GM23338 (cell line): Measurements from ENCODE around the gene EPM2AIP1. TPM values are rescaled to one million over a fixed set of nuclear protein-coding genes. Genes with fewer than 3 reads are reported as not detected.

Source experiments
- ATAC-seq: fragments of 200-7000 bp; cut with Tn5 transposase; 3 replicates; pipeline ENCODE4 v1.9.1; 2020
- DNase-seq: peaks from one replicate; pipeline ENCODE4 v3.0.0-alpha.2; 2015; ENCODE audit warnings: low spot score
- H2AFZ ChIP-seq: fragments of 200-600 bp; sonication (generic); 2 replicates; pipeline ENCODE4 v1.8.0; 2016; ENCODE audit warnings: antibody characterized with exemption, mild to moderate bottlenecking, moderate library complexity
- H3F3A ChIP-seq: fragments of 200-600 bp; sonication (generic); replicated peaks from 2 replicates; pipeline ENCODE4 v1.8.0; 2017; ENCODE audit warnings: antibody characterized with exemption, mixed run types, low read depth
- H3K27ac ChIP-seq: fragments of 200-600 bp; sonication (generic); 2 replicates; pipeline ENCODE4 v1.6.1; 2016; ENCODE audit warnings: low read depth
- H3K27me3 ChIP-seq: fragments of 200-600 bp; sonication (generic); 2 replicates; pipeline ENCODE4 v1.8.0; 2016; ENCODE audit warnings: mild to moderate bottlenecking, mixed run types, moderate library complexity; ENCODE audit not compliant: insufficient read depth
- H3K36me3 ChIP-seq: fragments of 200-600 bp; sonication (generic); 2 replicates; pipeline ENCODE4 v1.8.0; 2016; ENCODE audit warnings: mild to moderate bottlenecking; ENCODE audit not compliant: insufficient read depth
- H3K4me1 ChIP-seq: fragments of 200-600 bp; sonication (generic); 2 replicates; pipeline ENCODE4 v1.8.0; 2016; ENCODE audit warnings: mild to moderate bottlenecking, moderate library complexity; ENCODE audit not compliant: insufficient read depth
- H3K4me2 ChIP-seq: fragments of 200-600 bp; sonication (generic); 2 replicates; pipeline ENCODE4 v1.7.1; 2017; ENCODE audit warnings: mixed run types
- H3K4me3 ChIP-seq: fragments of 200-600 bp; sonication (generic); 2 replicates; pipeline ENCODE4 v1.6.1; 2016; ENCODE audit warnings: mixed run types
- H3K79me2 ChIP-seq: fragments of 200-600 bp; sonication (generic); replicated peaks from 2 replicates; pipeline ENCODE4 v1.8.0; 2017; ENCODE audit warnings: mild to moderate bottlenecking; ENCODE audit not compliant: insufficient read depth
- H3K9me2 ChIP-seq: fragments of 200-600 bp; sonication (generic); 2 replicates; pipeline ENCODE4 v1.8.0; 2017; ENCODE audit not compliant: insufficient read depth
- H4K20me1 ChIP-seq: fragments of 200-600 bp; sonication (generic); replicated peaks from 2 replicates; pipeline ENCODE4 v1.8.0; 2017; ENCODE audit warnings: mild to moderate bottlenecking; ENCODE audit not compliant: insufficient read depth
- H3K27ac Mint-ChIP-seq: 2 replicates; pipeline ENCODE4 v1.8.0; 2020; ENCODE audit warnings: inconsistent platforms, mild to moderate bottlenecking, moderate library complexity, mixed read lengths
- H3K27me3 Mint-ChIP-seq: 3 replicates; pipeline ENCODE4 v1.8.0; 2022; ENCODE audit warnings: low read depth, mild to moderate bottlenecking, moderate library complexity, mixed read lengths, inconsistent platforms; ENCODE audit not compliant: insufficient read depth, poor library complexity
- H3K36me3 Mint-ChIP-seq: 3 replicates; pipeline ENCODE4 v1.8.0; 2021; ENCODE audit warnings: low read depth, mild to moderate bottlenecking, inconsistent platforms, moderate library complexity, mixed read lengths
- H3K4me1 Mint-ChIP-seq: 3 replicates; pipeline ENCODE4 v1.8.0; 2020; ENCODE audit warnings: mild to moderate bottlenecking, inconsistent platforms, mixed read lengths
- H3K4me3 Mint-ChIP-seq: 3 replicates; pipeline ENCODE4 v1.8.0; 2021; ENCODE audit warnings: moderate library complexity, mild to moderate bottlenecking, inconsistent platforms, mixed read lengths
- H3K9me3 Mint-ChIP-seq: 3 replicates; pipeline ENCODE4 v1.8.0; 2020; ENCODE audit warnings: moderate library complexity, mild to moderate bottlenecking, inconsistent platforms, mixed read lengths
- CREB1 ChIP-seq: fragments of 250-450 bp; sonication (Bioruptor Pico); IDR thresholded peaks from 2 replicates; pipeline ENCODE4 v1.5.0; 2020; ENCODE audit warnings: low read depth, mild to moderate bottlenecking, moderate library complexity
- EZH2 ChIP-seq: fragments of 200-600 bp; sonication (generic); IDR thresholded peaks from one replicate; pipeline ENCODE4 v1.8.0; 2017; ENCODE audit warnings: antibody characterized with exemption, mild to moderate bottlenecking, low read depth; ENCODE audit not compliant: unreplicated experiment
- EZH2phosphoT487 ChIP-seq: fragments of 200-600 bp; sonication (generic); IDR thresholded peaks from one replicate; pipeline ENCODE4 v1.8.1; 2018; ENCODE audit warnings: antibody characterized with exemption; ENCODE audit not compliant: unreplicated experiment
- NANOG ChIP-seq: IDR thresholded peaks from 2 replicates; pipeline ENCODE4 v1.6.1; 2016; ENCODE audit warnings: antibody characterized with exemption, borderline replicate concordance
- POLR2AphosphoS5 ChIP-seq: IDR thresholded peaks from 2 replicates; pipeline ENCODE4 v1.6.1; 2016; ENCODE audit warnings: antibody characterized with exemption, low read depth
- REST ChIP-seq: IDR thresholded peaks from one replicate; pipeline ENCODE4 v1.6.1; 2018; ENCODE audit warnings: antibody characterized with exemption; ENCODE audit not compliant: unreplicated experiment
- STAT1 ChIP-seq: IDR thresholded peaks from one replicate; pipeline ENCODE4 v1.6.1; 2016; ENCODE audit warnings: antibody characterized with exemption; ENCODE audit not compliant: unreplicated experiment
- ZNF114 ChIP-seq: fragments of 250-450 bp; sonication (Bioruptor Pico); IDR thresholded peaks from 2 replicates; pipeline ENCODE4 v1.5.0; 2020; ENCODE audit warnings: mild to moderate bottlenecking, moderate library complexity
- ZNF331 ChIP-seq: fragments of 250-450 bp; sonication (Bioruptor Pico); IDR thresholded peaks from 2 replicates; pipeline ENCODE4 v1.5.0; 2020; ENCODE audit warnings: low read depth, mild to moderate bottlenecking, moderate library complexity
- ZNF462 ChIP-seq: fragments of 250-450 bp; sonication (Bioruptor Pico); IDR thresholded peaks from 2 replicates; pipeline ENCODE4 v1.5.0; 2020; ENCODE audit warnings: mild to moderate bottlenecking, moderate library complexity
- polyA plus RNA-seq: library from polyadenylated mRNA; unstranded; fragments of >200 nt; fragmentation: Nextera tagmentation; extraction: Ambion mirVana; gene quantifications from 2 replicates; pipeline ENCODE4 v1.2.1, GENCODE V29; 2016
- total RNA-seq: library from RNA; depleted of rRNA; stranded (reverse); fragments of >200 nt; shearing (Covaris generic); gene quantifications from 2 replicates; pipeline ENCODE4 v1.2.3, GENCODE V29; 2014
- TF ChIP-seq, protein P1 (sequence below): IDR thresholded peaks from 2 replicates; pipeline ENCODE4 v1.6.1; 2016; ENCODE audit warnings: antibody characterized with exemption
- TF ChIP-seq, protein P2 (sequence below), 2 experiments: fragments of 200-600 bp in 1 of 2; sonication (generic) in 1 of 2; conservative IDR thresholded peaks; 2 replicates each; pipeline versions ENCODE4 v1.5.1 to v1.6.1; 2016 to 2017; ENCODE audit warnings: antibody characterized with exemption in 2 of 2, low read depth in 2 of 2, mild to moderate bottlenecking in 2 of 2, moderate library complexity in 1 of 2

The EPM2AIP1 gene
- total and polyA plus RNA-seq, 2 experiments from 2014 or later: 7.2 to 10.6 TPM

DNA sequence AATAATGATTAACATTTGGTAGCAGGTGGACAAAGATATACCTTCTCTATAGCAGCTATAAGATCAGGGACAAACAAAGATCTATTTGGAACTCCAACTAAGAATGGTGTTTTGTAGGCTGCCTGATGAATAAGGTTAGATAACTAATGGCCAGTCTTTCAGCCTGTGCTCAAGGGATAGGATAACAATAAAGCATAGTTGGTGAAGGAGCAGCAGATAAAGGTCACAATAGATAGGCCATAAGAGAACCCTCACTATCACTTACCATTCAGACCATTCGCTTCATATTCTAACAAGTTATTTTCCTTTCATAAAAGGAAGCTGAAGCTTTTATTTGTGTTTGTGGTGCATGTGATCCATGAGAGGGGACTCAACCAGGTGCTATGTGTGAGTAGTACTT is 19.8 kb downstream of the EPM2AIP1 start (continued):
- TF ChIP-seq REST (no peak), ZNF114 (no peak), ZNF331 (CRISPR knock-in tag) (no peak), EZH2 (no peak), CREB1 (no peak)
- TF ChIP-seq, protein P1, sequence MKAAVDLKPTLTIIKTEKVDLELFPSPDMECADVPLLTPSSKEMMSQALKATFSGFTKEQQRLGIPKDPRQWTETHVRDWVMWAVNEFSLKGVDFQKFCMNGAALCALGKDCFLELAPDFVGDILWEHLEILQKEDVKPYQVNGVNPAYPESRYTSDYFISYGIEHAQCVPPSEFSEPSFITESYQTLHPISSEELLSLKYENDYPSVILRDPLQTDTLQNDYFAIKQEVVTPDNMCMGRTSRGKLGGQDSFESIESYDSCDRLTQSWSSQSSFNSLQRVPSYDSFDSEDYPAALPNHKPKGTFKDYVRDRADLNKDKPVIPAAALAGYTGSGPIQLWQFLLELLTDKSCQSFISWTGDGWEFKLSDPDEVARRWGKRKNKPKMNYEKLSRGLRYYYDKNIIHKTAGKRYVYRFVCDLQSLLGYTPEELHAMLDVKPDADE: no peak

- H3K27ac Mint-ChIP-seq: no peak overlapping the region
- TF ChIP-seq ZNF114 (no peak), STAT1 (no peak), EZH2phosphoT487 (no peak), NANOG (no peak), EZH2 (no peak), ZNF462 (CRISPR knock-in tag) (no peak), POLR2AphosphoS5 (no peak), ZNF331 (CRISPR knock-in tag) (no peak), CREB1 (no peak)
- TF ChIP-seq, protein P1: no peak
- TF ChIP-seq, protein P2, sequence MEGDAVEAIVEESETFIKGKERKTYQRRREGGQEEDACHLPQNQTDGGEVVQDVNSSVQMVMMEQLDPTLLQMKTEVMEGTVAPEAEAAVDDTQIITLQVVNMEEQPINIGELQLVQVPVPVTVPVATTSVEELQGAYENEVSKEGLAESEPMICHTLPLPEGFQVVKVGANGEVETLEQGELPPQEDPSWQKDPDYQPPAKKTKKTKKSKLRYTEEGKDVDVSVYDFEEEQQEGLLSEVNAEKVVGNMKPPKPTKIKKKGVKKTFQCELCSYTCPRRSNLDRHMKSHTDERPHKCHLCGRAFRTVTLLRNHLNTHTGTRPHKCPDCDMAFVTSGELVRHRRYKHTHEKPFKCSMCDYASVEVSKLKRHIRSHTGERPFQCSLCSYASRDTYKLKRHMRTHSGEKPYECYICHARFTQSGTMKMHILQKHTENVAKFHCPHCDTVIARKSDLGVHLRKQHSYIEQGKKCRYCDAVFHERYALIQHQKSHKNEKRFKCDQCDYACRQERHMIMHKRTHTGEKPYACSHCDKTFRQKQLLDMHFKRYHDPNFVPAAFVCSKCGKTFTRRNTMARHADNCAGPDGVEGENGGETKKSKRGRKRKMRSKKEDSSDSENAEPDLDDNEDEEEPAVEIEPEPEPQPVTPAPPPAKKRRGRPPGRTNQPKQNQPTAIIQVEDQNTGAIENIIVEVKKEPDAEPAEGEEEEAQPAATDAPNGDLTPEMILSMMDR (conservative IDR thresholded peaks at IDR 0.05; ENCODE audit: low read depth in 2 of 2): no peak
Observed at GRCh38 chr3:36972163-36972562, 20.8 kb downstream of the EPM2AIP1 start.

More at GRCh38 chr3:36972163-36972562, 20.8 kb downstream of the EPM2AIP1 start:
- ATAC-seq (no peak), DNase-seq (no peak)
- Histone ChIP-seq H3F3A (no peaks in the 10 kb centered on the region), H4K20me1 (no peaks in the 10 kb centered on the region), H3K9me2 (no peaks in the 10 kb centered on the region), H3K4me1 (peaks cover 7% of the 10 kb centered on the region), H3K36me3 (no peaks in the 10 kb centered on the region), H3K27ac (no peak overlapping the region), H3K4me2 (no peak overlapping the region), H2AFZ (no peak overlapping the region), H3K4me3 (no peak overlapping the region), H3K79me2 (no peaks in the 10 kb centered on the region), H3K27me3 (no peaks in the 10 kb centered on the region)
- Mint-ChIP-seq H3K4me1 (peaks cover 17% of the 10 kb centered on the region), H3K9me3 (no peaks in the 10 kb centered on the region; the same call in 1 of the 3 replicates), H3K4me3 (no peak overlapping the region), H3K27me3 (peaks cover 8% of the 10 kb centered on the region), H3K36me3 (no peaks in the 10 kb centered on the region)
